ENCODE measurements around the gene THAP2. TPM values are rescaled to one million over a fixed set of nuclear protein-coding genes. Genes with fewer than 3 reads are reported as not detected.

THAP2 gene
- 3.3 and 3.8 TPM in 2 replicates for total RNA-seq

DNA sequence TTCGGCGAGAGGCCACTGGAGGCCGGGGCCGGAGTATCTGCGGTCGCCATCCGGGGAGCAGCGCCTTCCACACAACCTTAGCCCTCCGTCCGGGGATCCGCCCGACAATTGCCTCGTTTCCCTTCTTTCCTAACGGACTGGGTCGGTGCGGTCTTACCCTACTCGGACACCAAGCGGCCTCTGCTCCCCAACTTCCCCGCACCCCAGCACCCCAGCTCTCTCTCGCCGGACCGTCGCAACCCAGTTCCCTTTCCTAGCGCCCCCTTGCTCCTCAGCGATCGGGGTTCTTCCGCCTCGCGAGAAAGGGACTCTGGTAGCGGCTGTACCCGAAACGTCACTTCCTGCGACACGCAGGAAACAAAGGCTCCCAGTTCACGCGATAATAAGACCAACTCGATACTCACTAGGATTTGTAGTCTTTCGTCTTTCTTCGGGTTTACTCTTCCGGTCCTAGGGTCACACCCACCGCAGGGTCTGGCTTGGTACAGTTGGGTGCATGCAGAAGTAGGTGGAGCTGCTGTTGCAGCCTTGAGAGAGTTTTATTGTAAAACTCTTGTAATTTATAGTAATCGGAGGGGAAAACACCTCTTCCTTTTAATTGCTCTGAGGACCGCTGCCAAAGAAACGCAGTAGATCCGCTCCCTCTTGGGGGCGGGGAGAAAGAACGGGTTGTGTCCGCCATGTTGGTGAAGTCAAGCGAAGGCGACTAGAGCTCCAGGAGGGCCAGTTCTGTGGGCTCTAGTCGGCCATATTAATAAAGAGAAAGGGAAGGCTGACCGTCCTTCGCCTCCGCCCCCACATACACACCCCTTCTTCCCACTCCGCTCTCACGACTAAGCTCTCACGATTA, at the start of gene THAP2, which contains the start of gene ZFC3H1:
Gene THAP2, plus strand, starts transcription at position 741 of the 850 bp plus-strand sequence. CDS start 209 bp downstream, outside the sequence.
Gene ZFC3H1, minus strand, starts transcription at position 288 of the 850 bp plus-strand sequence. Its CDS starts 238 bp downstream, at position 50.
- TF ChIP-seq, protein P1, sequence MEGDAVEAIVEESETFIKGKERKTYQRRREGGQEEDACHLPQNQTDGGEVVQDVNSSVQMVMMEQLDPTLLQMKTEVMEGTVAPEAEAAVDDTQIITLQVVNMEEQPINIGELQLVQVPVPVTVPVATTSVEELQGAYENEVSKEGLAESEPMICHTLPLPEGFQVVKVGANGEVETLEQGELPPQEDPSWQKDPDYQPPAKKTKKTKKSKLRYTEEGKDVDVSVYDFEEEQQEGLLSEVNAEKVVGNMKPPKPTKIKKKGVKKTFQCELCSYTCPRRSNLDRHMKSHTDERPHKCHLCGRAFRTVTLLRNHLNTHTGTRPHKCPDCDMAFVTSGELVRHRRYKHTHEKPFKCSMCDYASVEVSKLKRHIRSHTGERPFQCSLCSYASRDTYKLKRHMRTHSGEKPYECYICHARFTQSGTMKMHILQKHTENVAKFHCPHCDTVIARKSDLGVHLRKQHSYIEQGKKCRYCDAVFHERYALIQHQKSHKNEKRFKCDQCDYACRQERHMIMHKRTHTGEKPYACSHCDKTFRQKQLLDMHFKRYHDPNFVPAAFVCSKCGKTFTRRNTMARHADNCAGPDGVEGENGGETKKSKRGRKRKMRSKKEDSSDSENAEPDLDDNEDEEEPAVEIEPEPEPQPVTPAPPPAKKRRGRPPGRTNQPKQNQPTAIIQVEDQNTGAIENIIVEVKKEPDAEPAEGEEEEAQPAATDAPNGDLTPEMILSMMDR (IDR thresholded peaks at IDR 0.05; ENCODE audit: extremely low read depth, low read depth, low read length): peak; percentile 28
- Histone ChIP-seq H3K27ac (ENCODE audit: low read depth, low read length) (peak within 1 kb of the TSS; percentile 99), H3K4me1 (ENCODE audit: insufficient read depth, low read length) (peaks cover 17% of the 10 kb centered on the region), H2AFZ (ENCODE audit: low read length) (peak within 1 kb of the TSS; percentile 90), H3K9me3 (ENCODE audit: low read depth, low read length) (no peaks in the 10 kb centered on the region), H3K79me2 (ENCODE audit: insufficient read depth, low read length) (peaks cover 64% of the 10 kb centered on the region), H3K36me3 (ENCODE audit: insufficient read depth, low read length) (peaks cover 17% of the 10 kb centered on the region), H4K20me1 (ENCODE audit: insufficient read depth, low read length) (peaks cover 22% of the 10 kb centered on the region), H3K4me3 (ENCODE audit: insufficient read depth, low read length) (peak within 1 kb of the TSS; percentile 81), H3K4me2 (ENCODE audit: insufficient read depth, low read length) (peak within 1 kb of the TSS; percentile 91), H3K27me3 (ENCODE audit: insufficient read depth, low read length) (no peaks in the 10 kb centered on the region)
- peak; percentile 92 for DNase-seq (ENCODE audit: insufficient read length, low spot score, missing footprints)

DNA sequence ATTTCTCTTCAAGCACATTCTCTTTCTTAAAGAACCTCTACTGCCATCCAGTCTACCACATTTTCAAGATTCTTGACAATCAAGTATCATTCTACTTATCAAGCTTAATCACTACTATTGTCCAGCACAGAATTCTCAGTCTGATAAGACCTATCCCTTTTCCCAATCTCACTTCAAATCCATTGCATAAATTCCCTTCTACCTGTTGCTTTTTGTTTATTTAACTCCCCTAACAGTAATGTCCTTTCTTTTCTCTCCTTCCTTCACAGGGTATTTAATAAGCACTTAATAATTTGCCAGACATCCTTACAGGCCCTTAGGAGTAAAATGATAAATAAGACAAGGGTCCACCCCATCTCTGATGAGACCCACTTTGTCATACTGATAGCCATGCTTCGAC, 42.2 kb upstream of the THAP2 start:
- H3K4me2 ChIP-seq (ENCODE audit: insufficient read depth, low read length): no peak overlapping the region
- peaks cover 93% of the 10 kb centered on the region for H3K36me3 ChIP-seq (ENCODE audit: insufficient read depth, low read length)
- H3K27me3 ChIP-seq (ENCODE audit: insufficient read depth, low read length): no peaks in the 10 kb centered on the region
- H2AFZ ChIP-seq (ENCODE audit: low read length): no peak overlapping the region
- no peak overlapping the region for H3K27ac ChIP-seq (ENCODE audit: low read depth, low read length)
- H3K4me3 ChIP-seq (ENCODE audit: insufficient read depth, low read length): no peak overlapping the region
- DNase-seq (ENCODE audit: insufficient read length, low spot score, missing footprints): no peak
- peaks cover 36% of the 10 kb centered on the region for H3K79me2 ChIP-seq (ENCODE audit: insufficient read depth, low read length)
- H3K4me1 ChIP-seq (ENCODE audit: insufficient read depth, low read length): peaks cover 5% of the 10 kb centered on the region
- TF ChIP-seq, protein P1 (IDR thresholded peaks at IDR 0.05; ENCODE audit: extremely low read depth, low read depth, low read length): no peak
- no peaks in the 10 kb centered on the region for H3K9me3 ChIP-seq (ENCODE audit: low read depth, low read length)
- H4K20me1 ChIP-seq (ENCODE audit: insufficient read depth, low read length): peaks cover 2% of the 10 kb centered on the region

DNA sequence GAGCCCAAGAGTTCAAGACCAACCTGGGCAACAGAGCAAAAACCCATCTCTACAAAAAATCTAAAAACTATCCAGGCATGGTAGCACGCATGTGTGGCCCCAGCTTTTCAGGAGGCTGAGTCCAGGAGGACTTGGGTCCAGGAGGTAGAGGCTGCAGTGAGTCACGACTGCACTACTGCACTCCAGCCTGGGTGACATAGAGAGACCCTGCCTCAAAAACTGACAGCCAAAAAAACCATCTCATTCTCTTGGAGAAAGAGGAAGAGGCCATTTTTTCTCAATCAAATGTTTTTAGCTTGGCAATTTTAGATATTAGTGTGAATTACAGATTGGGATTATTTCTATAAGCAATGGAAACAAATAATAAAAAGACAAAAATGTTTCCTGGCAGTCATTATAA, 38.6 kb upstream of the THAP2 start:
- Histone ChIP-seq H2AFZ (ENCODE audit: low read length) (no peak overlapping the region), H3K4me1 (ENCODE audit: insufficient read depth, low read length) (peaks cover 5% of the 10 kb centered on the region), H3K27me3 (ENCODE audit: insufficient read depth, low read length) (no peaks in the 10 kb centered on the region), H3K9me3 (ENCODE audit: low read depth, low read length) (no peaks in the 10 kb centered on the region), H3K36me3 (ENCODE audit: insufficient read depth, low read length) (peaks cover 91% of the 10 kb centered on the region), H3K4me2 (ENCODE audit: insufficient read depth, low read length) (no peak overlapping the region), H3K4me3 (ENCODE audit: insufficient read depth, low read length) (no peak overlapping the region), H3K79me2 (ENCODE audit: insufficient read depth, low read length) (peaks cover 36% of the 10 kb centered on the region), H4K20me1 (ENCODE audit: insufficient read depth, low read length) (peaks cover 2% of the 10 kb centered on the region), H3K27ac (ENCODE audit: low read depth, low read length) (no peak overlapping the region)
- DNase-seq (ENCODE audit: insufficient read length, low spot score, missing footprints): no peak
- TF ChIP-seq, protein P1 (IDR thresholded peaks at IDR 0.05; ENCODE audit: extremely low read depth, low read depth, low read length): no peak

DNA sequence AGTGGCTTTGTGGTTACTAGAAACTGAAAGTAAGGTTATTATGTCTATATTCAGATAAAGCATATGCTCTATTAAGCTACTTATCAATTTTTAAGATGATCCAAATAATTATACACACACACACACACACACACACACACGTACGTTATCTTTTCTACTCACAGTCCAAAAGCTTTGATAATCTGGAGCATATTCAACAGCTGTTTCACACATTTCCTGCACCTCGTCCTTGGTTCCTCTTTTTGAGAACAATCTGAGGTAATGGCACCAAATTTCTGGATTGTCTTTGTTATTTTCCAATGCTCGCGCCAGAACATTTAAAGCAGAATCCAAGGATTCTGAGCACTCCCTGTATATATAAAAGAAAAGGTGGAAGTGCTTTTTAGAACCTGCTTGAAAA, 38.0 kb upstream of the THAP2 start:
- peak overlapping the region; percentile 38 for H3K27ac ChIP-seq (ENCODE audit: low read depth, low read length)
- no peaks in the 10 kb centered on the region for H3K27me3 ChIP-seq (ENCODE audit: insufficient read depth, low read length)
- H3K9me3 ChIP-seq (ENCODE audit: low read depth, low read length): no peaks in the 10 kb centered on the region
- no peak for DNase-seq (ENCODE audit: insufficient read length, low spot score, missing footprints)
- no peak overlapping the region for H2AFZ ChIP-seq (ENCODE audit: low read length)
- peaks cover 2% of the 10 kb centered on the region for H4K20me1 ChIP-seq (ENCODE audit: insufficient read depth, low read length)
- H3K79me2 ChIP-seq (ENCODE audit: insufficient read depth, low read length): peaks cover 32% of the 10 kb centered on the region
- TF ChIP-seq, protein P1 (IDR thresholded peaks at IDR 0.05; ENCODE audit: extremely low read depth, low read depth, low read length): no peak
- H3K4me3 ChIP-seq (ENCODE audit: insufficient read depth, low read length): no peak overlapping the region
- no peak overlapping the region for H3K4me2 ChIP-seq (ENCODE audit: insufficient read depth, low read length)
- peaks cover 91% of the 10 kb centered on the region for H3K36me3 ChIP-seq (ENCODE audit: insufficient read depth, low read length)
- peaks cover 5% of the 10 kb centered on the region for H3K4me1 ChIP-seq (ENCODE audit: insufficient read depth, low read length)

Measured in osteoblast (primary cell).